Measurements from ENCODE around the gene NIFK. TPM values are rescaled to one million over a fixed set of nuclear protein-coding genes. Genes with fewer than 3 reads are reported as not detected.
"Not testable (repeated sequence)": the region's sequence is repeated elsewhere in the genome, so short reads cannot be mapped to it uniquely, and the experiment has no call there.

Gene NIFK
- total RNA-seq, 1 donor from 2014 or later: 60.8 TPM

GRCh38 chr2:121705958-121706357 is 30.7 kb downstream of the NIFK start:
- Histone ChIP-seq H3K4me3 (ENCODE audit: low read depth, low read length) (no peak overlapping the region), H3K36me3 (ENCODE audit: control insufficient read depth, insufficient read depth, low read length) (no peaks in the 10 kb centered on the region), H3K27me3 (ENCODE audit: control insufficient read depth, insufficient read depth, low read length) (no peaks in the 10 kb centered on the region)
- no peak for DNase-seq (ENCODE audit: low read depth)
- no peak for TF ChIP-seq CTCF (IDR thresholded peaks at IDR 0.05; ENCODE audit: insufficient read depth, low read length, poor library complexity, severe bottlenecking)

- no peak for DNase-seq (ENCODE audit: low read depth)
- no peaks in the 10 kb centered on the region for H3K36me3 ChIP-seq (ENCODE audit: control insufficient read depth, insufficient read depth, low read length)
- no peak overlapping the region for H3K4me3 ChIP-seq (ENCODE audit: low read depth, low read length)
- no peak for TF ChIP-seq CTCF (IDR thresholded peaks at IDR 0.05; ENCODE audit: insufficient read depth, low read length, poor library complexity, severe bottlenecking)
- H3K27me3 ChIP-seq (ENCODE audit: control insufficient read depth, insufficient read depth, low read length): no peaks in the 10 kb centered on the region
These were observed 31.3 kb downstream of the NIFK start for GRCh38 chr2:121705390-121705789.

GRCh38 chr2:121701761-121702160 is 34.9 kb downstream of the NIFK start:
- H3K36me3 ChIP-seq (ENCODE audit: control insufficient read depth, insufficient read depth, low read length); DNase-seq (ENCODE audit: low read depth); H3K27me3 ChIP-seq (ENCODE audit: control insufficient read depth, insufficient read depth, low read length); H3K4me3 ChIP-seq (ENCODE audit: low read depth, low read length): not testable (repeated sequence)

GRCh38 chr2:121699421-121700333 is 37.0 kb downstream of the NIFK start:
- Histone ChIP-seq H3K4me3 (ENCODE audit: low read depth, low read length) (no peak overlapping the region), H3K27me3 (ENCODE audit: control insufficient read depth, insufficient read depth, low read length) (no peaks in the 10 kb centered on the region), H3K36me3 (ENCODE audit: control insufficient read depth, insufficient read depth, low read length) (no peaks in the 10 kb centered on the region)
- TF ChIP-seq CTCF (IDR thresholded peaks at IDR 0.05; ENCODE audit: insufficient read depth, low read length, poor library complexity, severe bottlenecking): no peak
- DNase-seq (ENCODE audit: low read depth): peak; percentile 90

- TF ChIP-seq CTCF (IDR thresholded peaks at IDR 0.05; ENCODE audit: insufficient read depth, low read length, poor library complexity, severe bottlenecking): no peak
- Histone ChIP-seq H3K36me3 (ENCODE audit: control insufficient read depth, insufficient read depth, low read length) (no peaks in the 10 kb centered on the region), H3K27me3 (ENCODE audit: control insufficient read depth, insufficient read depth, low read length) (no peaks in the 10 kb centered on the region), H3K4me3 (ENCODE audit: low read depth, low read length) (no peak overlapping the region)
- DNase-seq (ENCODE audit: low read depth): no peak
These were observed 38.3 kb downstream of the NIFK start for GRCh38 chr2:121698318-121698930.

- TF ChIP-seq CTCF (IDR thresholded peaks at IDR 0.05; ENCODE audit: insufficient read depth, low read length, poor library complexity, severe bottlenecking): no peak
- DNase-seq (ENCODE audit: low read depth): no peak
- Histone ChIP-seq H3K27me3 (ENCODE audit: control insufficient read depth, insufficient read depth, low read length) (no peaks in the 10 kb centered on the region), H3K4me3 (ENCODE audit: low read depth, low read length) (no peak overlapping the region), H3K36me3 (ENCODE audit: control insufficient read depth, insufficient read depth, low read length) (no peaks in the 10 kb centered on the region)
These were observed 39.5 kb downstream of the NIFK start for GRCh38 chr2:121697108-121697631.
